Retinal pigment epithelial cell (primary cell): ENCODE results near the gene C3orf22.

Experiments
- DNase-seq: peaks from one replicate; pipeline ENCODE4 v3.0.0-alpha.2; 2010; ENCODE audit warnings: low read depth
- H3K4me3 ChIP-seq: 2 replicates; pipeline ENCODE4 v1.5.1; 2011; ENCODE audit warnings: mild to moderate bottlenecking, low read length, control low read depth, moderate library complexity
- CTCF ChIP-seq: conservative IDR thresholded peaks from 2 replicates; pipeline ENCODE4 v1.5.1; 2011; ENCODE audit warnings: low read depth, low read length, control low read depth, inconsistent platforms

C3orf22 gene

GRCh38 chr3:126526668-126527005, 32.1 kb downstream of the C3orf22 start:
- no peak overlapping the region for H3K4me3 ChIP-seq
- no peak for TF ChIP-seq CTCF
- DNase-seq = no peak

GRCh38 chr3:126525853-126526667, 32.7 kb downstream of the C3orf22 start:
- TF ChIP-seq CTCF = no peak
- DNase-seq = no peak
- H3K4me3 ChIP-seq = no peak overlapping the region

- TF ChIP-seq CTCF = no peak
- no peak for DNase-seq
- no peak overlapping the region for H3K4me3 ChIP-seq
Observed at GRCh38 chr3:126525091-126525852, 33.5 kb downstream of the C3orf22 start.

GRCh38 chr3:126524429-126524988, 34.2 kb downstream of the C3orf22 start:
- H3K4me3 ChIP-seq = peak overlapping the region; percentile 39
- no peak for DNase-seq
- no peak for TF ChIP-seq CTCF

- no peak for TF ChIP-seq CTCF
- no peak for DNase-seq
Observed at GRCh38 chr3:126523745-126524428, 34.8 kb downstream of the C3orf22 start, which contains the start of gene CHST13. CHST13 (plus strand) TSS chr3:126524155; CDS start chr3:126524333, 178 bp downstream.

GRCh38 chr3:126522363-126522788, 36.4 kb downstream of the C3orf22 start:
- no peak for DNase-seq
- peak; percentile 85 for TF ChIP-seq CTCF
- no peak overlapping the region for H3K4me3 ChIP-seq

More at GRCh38 chr3:126523745-126524428, 34.8 kb downstream of the C3orf22 start, which contains the start of gene CHST13:
- peak within 1 kb of the TSS; percentile 39 for H3K4me3 ChIP-seq
